A549 (cell line): ENCODE results near the gene ELOVL4.

Source experiments
- CEBPB ChIP-seq, 2 experiments: fragments of >200 bp in 1 of 2; sonication (Bioruptor Twin) in 1 of 2; formaldehyde crosslinking in 1 of 2; IDR thresholded peaks; 2 replicates each; pipeline ENCODE4 v1.6.1; 2012 to 2016
- JUNB ChIP-seq: fragments of >200 bp; sonication (Bioruptor Twin); formaldehyde crosslinking; IDR thresholded peaks from 2 replicates; pipeline ENCODE4 v1.6.1; 2016
- POLR2A ChIP-seq: IDR thresholded peaks from 2 replicates; pipeline ENCODE4 v1.6.1; 2012; ENCODE audit warnings: mild to moderate bottlenecking, low read length
- SMC3 ChIP-seq: fragments of >200 bp; sonication (Bioruptor Twin); formaldehyde crosslinking; IDR thresholded peaks from 3 replicates; pipeline ENCODE4 v1.6.1; 2018; ENCODE audit warnings: inconsistent platforms
- TFCP2L1 ChIP-seq: fragments of 250-450 bp; sonication (Bioruptor Pico); IDR thresholded peaks from 2 replicates; pipeline ENCODE4 v1.5.0; 2021; ENCODE audit warnings: mild to moderate bottlenecking
- ZFP36 ChIP-seq: fragments of 450-650 bp; IDR thresholded peaks from 2 replicates; pipeline ENCODE4 v1.6.1; 2014; ENCODE audit warnings: borderline replicate concordance; ENCODE audit not compliant: partially characterized antibody
- TF ChIP-seq, protein P1 (sequence below): fragments of >200 bp; sonication (Bioruptor Twin); formaldehyde crosslinking; IDR thresholded peaks from 3 replicates; pipeline ENCODE4 v1.5.1; 2016

DNA sequence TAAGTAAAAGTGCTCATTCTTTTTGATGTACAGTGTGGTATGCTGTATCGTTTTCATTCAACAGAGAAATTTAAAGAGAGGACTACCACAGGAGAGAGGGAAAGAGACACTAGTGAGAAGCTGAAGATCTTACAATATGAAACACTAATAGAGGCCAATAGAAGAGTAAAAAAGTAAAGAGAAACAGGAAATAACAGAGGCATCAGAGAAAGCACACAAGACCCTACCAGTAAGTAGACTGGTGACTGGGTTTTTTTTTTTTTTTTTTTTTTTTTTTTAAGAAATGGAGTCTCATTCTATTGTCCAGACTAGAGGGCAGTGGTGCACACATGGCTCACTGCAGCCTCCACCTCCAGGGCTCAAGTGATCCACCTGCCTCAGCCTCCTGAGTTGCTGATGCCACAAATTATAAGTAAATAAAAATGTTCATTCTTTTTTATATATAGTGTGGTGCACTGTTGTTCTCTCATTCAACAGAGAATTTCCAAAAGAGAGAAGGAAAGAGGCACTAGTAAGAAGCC is 18.8 kb downstream of the ELOVL4 start:
- TF ChIP-seq, protein P1, sequence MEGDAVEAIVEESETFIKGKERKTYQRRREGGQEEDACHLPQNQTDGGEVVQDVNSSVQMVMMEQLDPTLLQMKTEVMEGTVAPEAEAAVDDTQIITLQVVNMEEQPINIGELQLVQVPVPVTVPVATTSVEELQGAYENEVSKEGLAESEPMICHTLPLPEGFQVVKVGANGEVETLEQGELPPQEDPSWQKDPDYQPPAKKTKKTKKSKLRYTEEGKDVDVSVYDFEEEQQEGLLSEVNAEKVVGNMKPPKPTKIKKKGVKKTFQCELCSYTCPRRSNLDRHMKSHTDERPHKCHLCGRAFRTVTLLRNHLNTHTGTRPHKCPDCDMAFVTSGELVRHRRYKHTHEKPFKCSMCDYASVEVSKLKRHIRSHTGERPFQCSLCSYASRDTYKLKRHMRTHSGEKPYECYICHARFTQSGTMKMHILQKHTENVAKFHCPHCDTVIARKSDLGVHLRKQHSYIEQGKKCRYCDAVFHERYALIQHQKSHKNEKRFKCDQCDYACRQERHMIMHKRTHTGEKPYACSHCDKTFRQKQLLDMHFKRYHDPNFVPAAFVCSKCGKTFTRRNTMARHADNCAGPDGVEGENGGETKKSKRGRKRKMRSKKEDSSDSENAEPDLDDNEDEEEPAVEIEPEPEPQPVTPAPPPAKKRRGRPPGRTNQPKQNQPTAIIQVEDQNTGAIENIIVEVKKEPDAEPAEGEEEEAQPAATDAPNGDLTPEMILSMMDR, result no peak
- no peak for TF ChIP-seq POLR2A
- TF ChIP-seq TFCP2L1 (CRISPR knock-in tag), result no peak
- TF ChIP-seq SMC3, result no peak
- no peak for TF ChIP-seq JUNB
- TF ChIP-seq CEBPB (IDR thresholded peaks at IDR 0.05), result no peak
- TF ChIP-seq ZFP36, result no peak
